22Rv1 (cell line): Measurements from ENCODE around the gene GTF2B.

Source experiments
- ZFX ChIP-seq: fragments of 450-650 bp; IDR thresholded peaks from 2 replicates; pipeline ENCODE4 v1.6.1; 2017; ENCODE audit warnings: antibody characterized with exemption, borderline replicate concordance
- TF ChIP-seq, protein P1 (sequence below): fragments of 450-650 bp; IDR thresholded peaks from 2 replicates; pipeline ENCODE4 v1.5.1; 2017; ENCODE audit warnings: mild to moderate bottlenecking

DNA sequence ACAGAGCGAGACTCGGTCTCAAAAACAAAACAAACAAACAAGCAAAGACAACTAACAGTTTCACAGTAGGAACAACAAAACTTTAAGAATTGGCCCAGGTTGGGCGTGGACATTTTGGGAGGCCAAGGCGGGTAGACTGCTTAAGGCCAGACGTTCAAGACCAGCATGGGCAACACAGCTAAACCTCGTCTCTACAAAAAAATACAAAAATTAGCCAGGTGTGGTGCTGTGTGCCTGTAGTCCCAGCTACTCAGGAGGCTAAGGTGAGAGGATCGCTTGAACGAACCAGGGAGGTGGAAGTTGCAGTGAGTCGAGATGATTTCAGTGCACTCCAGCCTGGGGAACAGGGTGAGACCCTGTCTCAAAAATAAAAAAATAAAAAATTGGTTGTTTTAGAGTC lies 13.5 kb downstream of the GTF2B start:
- TF ChIP-seq, protein P1, sequence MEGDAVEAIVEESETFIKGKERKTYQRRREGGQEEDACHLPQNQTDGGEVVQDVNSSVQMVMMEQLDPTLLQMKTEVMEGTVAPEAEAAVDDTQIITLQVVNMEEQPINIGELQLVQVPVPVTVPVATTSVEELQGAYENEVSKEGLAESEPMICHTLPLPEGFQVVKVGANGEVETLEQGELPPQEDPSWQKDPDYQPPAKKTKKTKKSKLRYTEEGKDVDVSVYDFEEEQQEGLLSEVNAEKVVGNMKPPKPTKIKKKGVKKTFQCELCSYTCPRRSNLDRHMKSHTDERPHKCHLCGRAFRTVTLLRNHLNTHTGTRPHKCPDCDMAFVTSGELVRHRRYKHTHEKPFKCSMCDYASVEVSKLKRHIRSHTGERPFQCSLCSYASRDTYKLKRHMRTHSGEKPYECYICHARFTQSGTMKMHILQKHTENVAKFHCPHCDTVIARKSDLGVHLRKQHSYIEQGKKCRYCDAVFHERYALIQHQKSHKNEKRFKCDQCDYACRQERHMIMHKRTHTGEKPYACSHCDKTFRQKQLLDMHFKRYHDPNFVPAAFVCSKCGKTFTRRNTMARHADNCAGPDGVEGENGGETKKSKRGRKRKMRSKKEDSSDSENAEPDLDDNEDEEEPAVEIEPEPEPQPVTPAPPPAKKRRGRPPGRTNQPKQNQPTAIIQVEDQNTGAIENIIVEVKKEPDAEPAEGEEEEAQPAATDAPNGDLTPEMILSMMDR, result peak; percentile 21; the same call in 1 of the 2 replicates
- no peak for TF ChIP-seq ZFX
